ENCODE results near the gene RAB11A. TPM values are rescaled to one million over a fixed set of nuclear protein-coding genes. Genes with fewer than 3 reads are reported as not detected.

Gene RAB11A
- total and polyA plus RNA-seq, 2 donors (not counting 3 experiments of a cell fraction or from before 2014, with no cell fraction given) = 239 to 250 TPM

GRCh38 chr15:65925338-65925737 lies 56.0 kb downstream of the RAB11A start:
- intact Hi-C loops (cut with micrococcal nuclease) (no loop called here), dilution Hi-C loops (cut with MboI; ENCODE audit: extremely low pct_ligation_motif_present, low sequenced_read_pairs) (no loop called here)
- Histone ChIP-seq H3K27me3 (ENCODE audit: control insufficient read depth in 2 of 2, insufficient read depth in 2 of 2, low read length in 2 of 2) (no peaks in the 10 kb centered on the region), H3K9ac (replicated peaks; ENCODE audit: extremely low read depth, insufficient read depth, low read length) (no peak overlapping the region), H3K27ac (ENCODE audit: insufficient read depth, low read depth, low read length) (no peak overlapping the region), H3K9me3 (replicated peaks; ENCODE audit: control insufficient read depth, insufficient read depth, low read length) (no peaks in the 10 kb centered on the region), H3K36me3 (ENCODE audit: control insufficient read depth in 2 of 2, extremely low read depth in 1 of 2, insufficient read depth in 2 of 2, low read length in 2 of 2) (no peaks in the 10 kb centered on the region), H4K20me1 (replicated peaks; ENCODE audit: control insufficient read depth, extremely low read depth, insufficient read depth, low read length) (no peaks in the 10 kb centered on the region), H3K79me2 (ENCODE audit: control insufficient read depth, insufficient read depth, low read length) (no peaks in the 10 kb centered on the region), H3K9me1 (replicated peaks; ENCODE audit: control insufficient read depth, extremely low read depth, insufficient read depth, low read length) (no peaks in the 10 kb centered on the region), H2AFZ (ENCODE audit: low read depth, low read length) (no peak overlapping the region), H3K4me2 (ENCODE audit: insufficient read depth, low read length) (no peak overlapping the region), H3K4me3 (replicated peaks in 1 of 3; ENCODE audit: insufficient read depth in 1 of 3, low read depth in 1 of 3, low read length in 3 of 3) (no peak overlapping the region), H3K4me1 (ENCODE audit: control insufficient read depth, extremely low read depth, insufficient read depth, low read length) (no peaks in the 10 kb centered on the region)
- POLR2A ChIA-PET = interaction anchor here (0.6 kb wide), 1 partner anchor 432 kb away, joined by 4 read pairs; no protein-coding TSS in a partner anchor
- CTCF ChIA-PET = interaction anchor here (1.0 kb wide), 1 partner anchor 15 kb away, joined by 3 read pairs; no protein-coding TSS in a partner anchor
- DNase-seq (ENCODE audit: low read depth, low spot score) = no peak
- TF ChIP-seq JUN (IDR thresholded peaks at IDR 0.05; ENCODE audit: borderline replicate concordance, insufficient read depth, insufficient read length, low read depth) = no peak
- no peak for TF ChIP-seq FOS (IDR thresholded peaks at IDR 0.05; ENCODE audit: borderline replicate concordance, insufficient read depth, low read length)
- TF ChIP-seq EZH2 (IDR thresholded peaks at IDR 0.05; ENCODE audit: borderline replicate concordance, low read depth, low read length, severe bottlenecking) = no peak
- no peak for TF ChIP-seq POLR2AphosphoS5 (IDR thresholded peaks at IDR 0.05; ENCODE audit: insufficient read depth, low read depth, low read length)
- no peak for TF ChIP-seq MAX (IDR thresholded peaks at IDR 0.05; ENCODE audit: insufficient read depth, insufficient read length)
- TF ChIP-seq GATA2 (IDR thresholded peaks at IDR 0.05; ENCODE audit: insufficient read depth, insufficient read length, low read depth, low read length) = no peak
- no peak for TF ChIP-seq CTCF (IDR thresholded peaks at IDR 0.05; ENCODE audit: extremely low read depth in 1 of 2, insufficient read depth in 1 of 2, low read depth in 1 of 2, low read length in 2 of 2)
- no peak for TF ChIP-seq POLR2A (IDR thresholded peaks at IDR 0.05; ENCODE audit: low read depth, low read length)
- TF ChIP-seq MYC (IDR thresholded peaks at IDR 0.05; ENCODE audit: low read depth, low read length) = no peak
- no peak for FAIRE-seq
- BruUV-seq (replicated peaks) = no TSS peak

All from endothelial cell of umbilical vein (primary cell).